Keratinocyte (primary cell): ENCODE measurements around the gene CARD8. TPM values are rescaled to one million over a fixed set of nuclear protein-coding genes. Genes with fewer than 3 reads are reported as not detected.

ENCODE experiments used
- DNase-seq: peaks from one replicate; pipeline ENCODE4 v3.0.0-alpha.2; 2011; ENCODE audit warnings: low read depth, missing footprints, low spot score
- FAIRE-seq: peaks from 2 replicates; lab custom pipeline; 2011; peaks lifted over from hg19 to GRCh38; lab: Jason Lieb, UNC
- H2AFZ ChIP-seq: 2 replicates; pipeline ENCODE4 v1.6.0; 2012; ENCODE audit warnings: low read length, control low read depth, inconsistent platforms; ENCODE audit not compliant: control insufficient read depth
- H3K27ac ChIP-seq: 2 replicates; pipeline ENCODE4 v1.5.1; 2011; ENCODE audit warnings: low read length; ENCODE audit not compliant: control insufficient read depth, insufficient read depth
- H3K27me3 ChIP-seq: 3 replicates; pipeline ENCODE4 v1.6.0; 2011; ENCODE audit warnings: low read length; ENCODE audit not compliant: control insufficient read depth, insufficient read depth; ENCODE audit errors: extremely low read depth
- H3K36me3 ChIP-seq, 2 experiments: 2 replicates in 1 of 2; 3 replicates in 1 of 2; pipeline ENCODE4 v1.5.1; 2011; ENCODE audit warnings: low read length in 2 of 2, mild to moderate bottlenecking in 1 of 2; ENCODE audit not compliant: control insufficient read depth in 2 of 2, insufficient read depth in 2 of 2; ENCODE audit errors: extremely low read depth in 1 of 2
- H3K4me1 ChIP-seq: 3 replicates; pipeline ENCODE4 v1.5.1; 2011; ENCODE audit warnings: low read length; ENCODE audit not compliant: control insufficient read depth, insufficient read depth; ENCODE audit errors: extremely low read depth
- H3K4me2 ChIP-seq: 3 replicates; pipeline ENCODE4 v1.6.0; 2011; ENCODE audit warnings: low read depth, low read length; ENCODE audit not compliant: control insufficient read depth, insufficient read depth; ENCODE audit errors: extremely low read depth
- H3K4me3 ChIP-seq, 3 experiments: fragments of 200-600 bp in 1 of 3; sonication (generic) in 1 of 3; 2 replicates in 2 of 3; 3 replicates in 1 of 3; pipeline ENCODE4 v1.5.1; 2011 to 2016; ENCODE audit warnings: low read length in 3 of 3, mild to moderate bottlenecking in 3 of 3, control low read depth in 2 of 3, inconsistent platforms in 1 of 3, low read depth in 1 of 3, mixed read lengths in 1 of 3, mixed run types in 1 of 3, moderate library complexity in 1 of 3; ENCODE audit not compliant: control insufficient read depth in 2 of 3, insufficient read depth in 2 of 3; ENCODE audit errors: extremely low read depth in 1 of 3
- H3K79me2 ChIP-seq: 2 replicates; pipeline ENCODE4 v1.6.0; 2012; ENCODE audit warnings: low read length; ENCODE audit not compliant: control insufficient read depth, insufficient read depth
- H3K9ac ChIP-seq: 3 replicates; pipeline ENCODE4 v1.6.0; 2011; ENCODE audit warnings: low read length; ENCODE audit not compliant: control insufficient read depth, insufficient read depth; ENCODE audit errors: extremely low read depth
- H3K9me1 ChIP-seq: 3 replicates; pipeline ENCODE4 v1.6.0; 2011; ENCODE audit warnings: low read length; ENCODE audit not compliant: control insufficient read depth, insufficient read depth; ENCODE audit errors: extremely low read depth
- H3K9me3 ChIP-seq: 2 replicates; pipeline ENCODE4 v1.5.1; 2012; ENCODE audit warnings: low read depth, low read length; ENCODE audit not compliant: control insufficient read depth
- H4K20me1 ChIP-seq: 3 replicates; pipeline ENCODE4 v1.6.0; 2011; ENCODE audit warnings: low read length; ENCODE audit not compliant: control insufficient read depth, insufficient read depth; ENCODE audit errors: extremely low read depth
- CTCF ChIP-seq, 3 experiments: IDR thresholded peaks in 1 of 3; conservative IDR thresholded peaks in 1 of 3; optimal IDR thresholded peaks in 1 of 3; 2 replicates in 2 of 3; 3 replicates in 1 of 3; pipeline versions ENCODE3 to v1.5.1; 2011; ENCODE audit warnings: low read length in 3 of 3, mild to moderate bottlenecking in 3 of 3, moderate library complexity in 2 of 3, control low read depth in 1 of 3, inconsistent platforms in 1 of 3; ENCODE audit not compliant: insufficient read depth in 2 of 3; ENCODE audit errors: extremely low read depth in 1 of 3
- EZH2 ChIP-seq: IDR thresholded peaks from one replicate; pipeline ENCODE4 v1.6.1; 2012; ENCODE audit warnings: inconsistent platforms, mild to moderate bottlenecking, low read length, moderate library complexity
- dilution Hi-C: fragments of 300-500 bp; cut with MboI; formaldehyde crosslinking; loops from one replicate; pipeline ENCODE4 v1.7.0; 2020; ENCODE audit warnings: low sequenced_read_pairs; ENCODE audit not compliant: extremely low pct_ligation_motif_present
- polyA minus RNA-seq, 3 experiments: library from RNA; depleted of rRNA, polyadenylated mRNA; stranded (reverse); fragments of >200 nt; gene quantifications; 1 replicate in 1 of 3; 2 replicates in 1 of 3; 3 replicates in 1 of 3; pipeline ENCODE4 v1.2.3, GENCODE V29; 2011
- polyA plus RNA-seq, 5 experiments: library from polyadenylated mRNA; depleted of rRNA in 3 of 5; stranded (reverse) in 3 of 5; stranded (forward) in 1 of 5; unstranded in 1 of 5; fragments of >200 nt; gene quantifications; 1 replicate in 1 of 5; 2 replicates in 3 of 5; 3 replicates in 1 of 5; pipeline versions ENCODE4 v1.2.1 to v1.2.3, GENCODE V29; 2011 to 2012; ENCODE audit warnings: missing spikeins in 2 of 5, low read depth in 1 of 5, low replicate concordance in 1 of 5

Gene CARD8, protein sequence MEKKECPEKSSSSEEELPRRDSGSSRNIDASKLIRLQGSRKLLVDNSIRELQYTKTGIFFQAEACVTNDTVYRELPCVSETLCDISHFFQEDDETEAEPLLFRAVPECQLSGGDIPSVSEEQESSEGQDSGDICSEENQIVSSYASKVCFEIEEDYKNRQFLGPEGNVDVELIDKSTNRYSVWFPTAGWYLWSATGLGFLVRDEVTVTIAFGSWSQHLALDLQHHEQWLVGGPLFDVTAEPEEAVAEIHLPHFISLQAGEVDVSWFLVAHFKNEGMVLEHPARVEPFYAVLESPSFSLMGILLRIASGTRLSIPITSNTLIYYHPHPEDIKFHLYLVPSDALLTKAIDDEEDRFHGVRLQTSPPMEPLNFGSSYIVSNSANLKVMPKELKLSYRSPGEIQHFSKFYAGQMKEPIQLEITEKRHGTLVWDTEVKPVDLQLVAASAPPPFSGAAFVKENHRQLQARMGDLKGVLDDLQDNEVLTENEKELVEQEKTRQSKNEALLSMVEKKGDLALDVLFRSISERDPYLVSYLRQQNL
- 5.0 to 6.2 TPM (median 5.2 TPM) in 3 replicates for polyA plus RNA-seq
- polyA plus RNA-seq (2011; ENCODE audit: low read depth) = 3.3 TPM
- 2.7 and 3.3 TPM in 2 replicates for polyA plus RNA-seq (2011; cell fraction: cytosol; rRNA removed)
- 11.8 and 14.7 TPM in 2 replicates for polyA plus RNA-seq (2011; cell fraction: nucleus; rRNA removed)
- polyA plus RNA-seq (2012; ENCODE audit: low replicate concordance) = 1.5 and 5.4 TPM in 2 replicates
- polyA minus RNA-seq = 2.6 to 7.4 TPM (median 5.6 TPM) in 3 replicates
- polyA minus RNA-seq (2011; cell fraction: cytosol; rRNA and poly(A)+ RNA removed) = 1.5 TPM
- polyA minus RNA-seq (2011; cell fraction: nucleus; rRNA and poly(A)+ RNA removed) = 5.7 and 6.2 TPM in 2 replicates

DNA sequence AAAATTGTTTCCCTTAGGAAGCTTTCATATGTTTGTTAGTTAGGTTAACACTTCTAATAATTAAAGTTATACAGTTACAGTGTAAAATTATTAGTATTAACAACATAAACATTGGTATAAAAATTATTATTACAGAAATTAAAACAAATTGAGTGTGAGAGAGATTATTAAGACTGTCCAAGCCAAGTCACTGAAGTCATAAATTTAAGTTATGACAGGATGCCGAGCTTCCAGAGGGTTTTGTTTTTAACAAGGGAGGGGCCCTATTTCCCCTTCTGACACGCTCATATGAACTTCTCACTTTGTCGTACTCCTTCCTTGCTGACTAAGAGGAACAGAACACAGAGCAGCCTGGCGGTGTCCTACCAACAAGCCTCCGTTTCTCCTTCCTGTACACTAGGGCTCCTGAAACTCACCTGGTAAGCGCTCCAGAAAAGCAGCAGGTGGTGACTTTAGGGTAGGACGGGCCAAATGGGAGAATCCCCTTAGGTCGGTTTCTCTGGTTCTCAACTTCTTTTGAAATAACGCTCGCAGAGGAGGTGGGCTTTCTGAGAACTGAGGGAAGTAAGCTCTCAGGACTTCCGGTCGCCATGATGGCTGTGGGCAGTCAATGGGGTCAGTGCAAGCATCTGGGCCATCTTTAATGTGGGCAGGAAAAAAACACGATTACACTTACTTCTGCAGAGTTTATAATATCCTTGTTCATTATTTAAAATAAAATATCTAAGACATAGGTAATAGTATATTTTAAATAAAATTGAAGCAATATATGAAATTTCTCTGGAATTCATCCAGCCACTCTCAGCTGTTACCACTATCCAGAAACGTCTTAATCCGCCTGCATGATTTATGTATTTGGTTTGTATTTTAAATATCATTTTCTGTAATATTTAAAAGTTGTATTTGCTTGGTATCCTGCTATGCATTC lies at the start of gene CARD8:
Gene CARD8, minus strand, starts transcription at position 537 of the 928 bp plus-strand sequence. CDS start 14,892 bp downstream, outside the sequence.
- Histone ChIP-seq H4K20me1 (no peaks in the 10 kb centered on the region), H3K79me2 (no peaks in the 10 kb centered on the region), H2AFZ (peak within 1 kb of the TSS; percentile 85), H3K4me1 (peaks cover 3% of the 10 kb centered on the region), H3K4me3 (peak within 1 kb of the TSS; percentile 45 to 79 (median 75)), H3K9me3 (no peaks in the 10 kb centered on the region), H3K27me3 (no peaks in the 10 kb centered on the region), H3K4me2 (peak within 1 kb of the TSS; percentile 87), H3K36me3 (no peaks in the 10 kb centered on the region), H3K27ac (peak within 1 kb of the TSS; percentile 95), H3K9ac (peak within 1 kb of the TSS; percentile 91), H3K9me1 (no peaks in the 10 kb centered on the region)
- TF ChIP-seq EZH2 (no peak), CTCF (optimal IDR thresholded peaks at IDR 0.05 in 1 of 3, IDR thresholded peaks at IDR 0.05 in 1 of 3, conservative IDR thresholded peaks at IDR 0.05 in 1 of 3; ENCODE audit: extremely low read depth in 1 of 3, insufficient read depth in 2 of 3, low read length in 3 of 3) (peak in 1 of 3 experiments; percentile 8)
- DNase-seq (no peak), FAIRE-seq (peak; percentile 66)
- dilution Hi-C loops = no loop called here

- Histone ChIP-seq H3K36me3 (no peaks in the 10 kb centered on the region), H3K4me2 (no peak overlapping the region), H3K27me3 (no peaks in the 10 kb centered on the region), H2AFZ (no peak overlapping the region), H4K20me1 (no peaks in the 10 kb centered on the region), H3K9me3 (no peaks in the 10 kb centered on the region), H3K27ac (no peak overlapping the region), H3K79me2 (no peaks in the 10 kb centered on the region), H3K4me1 (peaks cover 3% of the 10 kb centered on the region), H3K9me1 (no peaks in the 10 kb centered on the region), H3K9ac (no peak overlapping the region), H3K4me3 (no peak overlapping the region)
- dilution Hi-C loops = no loop called here
- no peak for DNase-seq
- FAIRE-seq = no peak
- TF ChIP-seq CTCF (optimal IDR thresholded peaks at IDR 0.05 in 1 of 3, IDR thresholded peaks at IDR 0.05 in 1 of 3, conservative IDR thresholded peaks at IDR 0.05 in 1 of 3; ENCODE audit: extremely low read depth in 1 of 3, insufficient read depth in 2 of 3, low read length in 3 of 3) (no peak), EZH2 (no peak)
These were observed 48.2 kb upstream of the CARD8 start for GRCh38 chr19:48303866-48304265.
